HG03066 (cell line): ENCODE measurements around the gene PSMB10.

ENCODE experiments used
- ATAC-seq: cut with Tn5 transposase; IDR thresholded peaks from one replicate; pipeline ENCODE4 v1.9.1; 2021; ENCODE audit warnings: low read depth; ENCODE audit not compliant: unreplicated experiment

Gene PSMB10

DNA sequence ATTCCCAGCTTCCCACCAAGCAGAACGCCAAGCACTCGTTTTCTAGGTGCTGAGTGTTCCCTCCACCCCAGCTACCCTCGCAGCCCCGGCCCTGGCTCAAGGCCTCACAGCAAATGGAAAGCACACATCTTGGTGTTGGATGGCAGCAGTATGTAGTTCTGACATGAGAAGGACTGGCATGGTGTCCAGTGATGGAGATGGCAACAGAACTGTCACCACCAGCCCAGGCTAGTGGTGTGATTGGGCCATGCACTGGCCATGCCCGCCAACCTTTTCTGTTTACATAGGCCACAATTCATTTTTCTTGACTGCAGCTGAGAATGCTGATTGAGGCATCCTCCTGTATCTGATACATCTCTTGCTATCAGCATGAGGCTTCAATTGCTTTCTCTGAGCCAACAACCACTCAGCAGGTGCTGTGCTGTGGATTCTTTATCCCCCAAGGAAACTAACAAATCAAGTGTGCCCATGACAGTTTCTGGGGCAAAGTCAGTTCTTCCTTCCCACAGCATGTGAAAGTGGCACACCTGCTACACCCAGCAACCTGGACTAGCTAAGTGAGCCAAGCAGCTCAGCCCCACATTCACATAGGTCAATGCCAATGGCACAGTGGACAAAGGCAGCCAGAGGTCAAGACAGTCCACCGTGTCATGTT, 28.0 kb upstream of the PSMB10 start:
- ATAC-seq = no peak

DNA sequence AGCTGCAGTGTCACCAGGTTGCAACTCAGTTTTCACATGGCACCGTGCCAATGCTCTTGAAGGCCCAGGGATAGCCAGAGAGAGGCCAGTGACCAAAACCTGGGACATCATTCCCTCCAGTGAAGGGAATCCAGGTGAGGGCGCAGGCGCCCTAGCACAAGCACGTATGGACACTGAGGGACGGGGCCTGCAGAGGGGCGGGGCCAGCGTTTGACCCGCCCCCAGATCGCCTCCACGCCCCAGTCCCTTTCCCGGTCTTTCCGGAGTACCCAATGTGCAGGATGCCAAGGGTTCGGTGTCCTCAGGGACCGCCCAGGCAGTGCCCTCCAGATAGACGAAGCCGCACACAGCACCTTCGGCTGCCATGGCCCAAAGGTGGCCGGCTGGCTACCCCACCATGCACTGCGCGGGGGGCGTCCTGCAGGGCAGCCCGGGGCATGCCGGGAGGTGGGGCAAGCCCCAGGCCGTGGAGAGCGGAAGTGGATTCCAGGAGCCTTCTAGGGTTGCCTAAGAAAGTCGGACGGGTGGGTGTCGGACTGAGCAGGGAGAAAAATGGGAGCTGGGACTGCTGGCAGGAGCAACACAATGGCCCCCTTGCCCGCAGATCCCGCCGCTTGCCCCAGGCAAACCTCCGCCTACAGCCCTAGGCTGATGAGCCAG, 27.1 kb upstream of the PSMB10 start:
- ATAC-seq = no peak

GRCh38 chr16:67963292-67963661, 26.6 kb upstream of the PSMB10 start:
- no peak for ATAC-seq

GRCh38 chr16:67962135-67962534, 25.5 kb upstream of the PSMB10 start:
- no peak for ATAC-seq

GRCh38 chr16:67961551-67961957, 24.9 kb upstream of the PSMB10 start:
- ATAC-seq = no peak

DNA sequence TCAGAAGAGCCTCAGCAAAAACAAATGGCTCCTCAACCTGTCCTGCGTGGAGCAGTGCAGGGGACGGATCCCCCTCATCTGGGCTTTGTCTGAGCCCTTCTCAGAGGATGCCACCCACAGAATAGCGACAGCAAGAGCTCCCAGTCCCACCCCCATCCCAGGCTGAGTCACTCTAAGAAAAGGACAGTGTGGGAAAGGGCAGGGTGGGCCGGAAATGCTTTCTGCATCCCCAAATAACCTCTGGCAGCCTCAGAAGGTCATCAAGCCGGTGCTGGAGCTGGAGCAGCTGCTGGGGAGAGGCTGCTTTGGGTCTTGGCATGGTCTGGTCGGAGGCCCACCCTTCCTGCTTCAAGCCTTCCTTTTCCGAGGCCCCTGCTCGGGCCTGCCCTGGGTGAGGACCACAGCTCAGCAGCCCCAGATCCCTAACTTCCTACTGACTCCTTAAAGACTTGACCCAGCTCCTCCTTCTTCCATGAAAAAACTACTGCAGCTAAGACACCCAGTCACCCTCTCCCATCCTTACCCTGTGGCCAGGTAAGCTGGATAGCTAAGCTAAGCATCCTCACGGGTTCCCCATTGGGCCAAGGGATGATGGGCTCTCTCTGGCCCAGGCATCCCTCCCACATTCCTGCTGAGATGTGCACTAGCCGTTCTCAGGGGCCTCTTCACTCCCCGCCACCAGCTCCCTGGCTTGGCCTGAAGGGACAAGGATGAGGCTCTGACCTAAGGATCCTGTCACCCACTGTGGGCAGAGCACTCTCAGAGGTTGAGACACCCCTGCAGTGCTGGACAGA, 23.1 kb upstream of the PSMB10 start:
- ATAC-seq = no peak

DNA sequence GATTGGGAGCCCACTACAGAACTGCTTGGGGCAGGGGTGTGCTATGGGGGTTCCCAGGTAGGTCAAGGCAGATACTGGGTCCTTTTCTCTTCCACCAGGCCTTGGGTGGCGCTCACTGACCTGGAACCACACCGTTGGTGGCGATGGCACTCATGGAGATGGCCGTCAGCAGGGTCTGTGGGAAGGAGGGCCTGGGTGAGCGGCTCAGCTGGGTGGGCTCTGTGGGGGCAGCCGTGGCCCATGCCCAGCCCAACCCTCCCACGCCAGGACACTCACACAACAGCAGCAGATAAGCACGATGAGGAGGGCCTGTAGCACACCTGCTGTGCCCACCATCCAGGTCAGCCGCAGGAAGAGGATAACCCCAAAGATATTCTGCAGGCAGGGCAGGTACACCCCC, 21.0 kb upstream of the PSMB10 start:
- ATAC-seq = no peak

- no peak for ATAC-seq
These were observed 18.0 kb upstream of the PSMB10 start for GRCh38 chr16:67954421-67955196.

GRCh38 chr16:67953641-67954375, 17.2 kb upstream of the PSMB10 start:
- no peak for ATAC-seq

- no peak for ATAC-seq
These were observed 14.8 kb upstream of the PSMB10 start for GRCh38 chr16:67951485-67951884.

GRCh38 chr16:67950335-67950843, 13.7 kb upstream of the PSMB10 start:
- ATAC-seq = no peak

- no peak for ATAC-seq
These were observed 13.0 kb upstream of the PSMB10 start for GRCh38 chr16:67949645-67950044.

DNA sequence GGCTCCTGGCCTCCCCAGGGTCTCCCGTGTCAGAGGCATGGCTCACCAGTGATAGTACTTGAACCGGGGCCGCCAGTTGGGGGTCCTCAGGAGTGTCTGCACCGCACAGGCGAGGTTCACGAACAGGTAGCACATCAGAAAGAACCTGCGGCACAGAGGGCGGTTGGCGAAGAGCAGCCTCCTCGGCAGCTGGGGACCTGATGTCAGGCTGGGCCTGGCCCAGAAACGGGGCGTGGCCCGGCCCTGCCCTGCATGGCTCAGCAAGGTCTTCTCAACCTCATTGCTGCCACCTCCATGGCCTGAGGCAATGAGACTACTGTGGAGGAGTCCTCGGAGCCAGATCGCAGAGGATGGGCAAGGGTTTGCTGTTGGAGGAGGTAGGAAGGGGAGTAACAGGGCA, 11.4 kb upstream of the PSMB10 start:
- no peak for ATAC-seq

DNA sequence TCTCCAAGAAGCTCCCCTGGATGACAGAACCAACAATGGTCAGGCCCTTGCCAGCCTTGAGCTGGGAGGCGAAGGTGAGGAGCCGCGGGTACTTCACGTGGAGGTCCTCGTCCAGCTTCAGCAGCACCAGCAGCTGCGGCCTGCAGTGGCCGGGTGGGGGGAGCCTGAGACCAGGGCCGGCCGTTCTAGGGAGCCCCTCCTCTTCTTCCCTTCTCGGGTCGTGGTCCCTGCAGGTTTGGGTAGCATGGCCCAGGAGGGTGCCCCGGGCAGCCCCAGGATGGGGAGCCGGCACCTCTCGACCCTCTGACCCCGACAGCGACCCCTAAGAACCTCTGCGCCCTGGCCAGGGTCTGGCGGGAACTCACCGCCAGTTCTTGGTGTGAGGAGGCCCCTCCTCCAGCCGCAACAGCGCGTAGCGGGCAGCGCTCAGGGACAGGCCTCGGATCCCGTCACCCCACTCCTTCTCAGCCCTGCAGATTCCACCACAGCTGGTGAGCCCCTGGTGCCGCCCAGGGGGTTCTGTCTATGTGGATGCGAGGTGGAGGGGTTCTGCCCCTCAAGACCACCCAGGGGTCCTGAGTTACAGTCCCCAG, 10.4 kb upstream of the PSMB10 start:
- no peak for ATAC-seq

- ATAC-seq = no peak
These were observed 9.5 kb upstream of the PSMB10 start for GRCh38 chr16:67946128-67946569.

DNA sequence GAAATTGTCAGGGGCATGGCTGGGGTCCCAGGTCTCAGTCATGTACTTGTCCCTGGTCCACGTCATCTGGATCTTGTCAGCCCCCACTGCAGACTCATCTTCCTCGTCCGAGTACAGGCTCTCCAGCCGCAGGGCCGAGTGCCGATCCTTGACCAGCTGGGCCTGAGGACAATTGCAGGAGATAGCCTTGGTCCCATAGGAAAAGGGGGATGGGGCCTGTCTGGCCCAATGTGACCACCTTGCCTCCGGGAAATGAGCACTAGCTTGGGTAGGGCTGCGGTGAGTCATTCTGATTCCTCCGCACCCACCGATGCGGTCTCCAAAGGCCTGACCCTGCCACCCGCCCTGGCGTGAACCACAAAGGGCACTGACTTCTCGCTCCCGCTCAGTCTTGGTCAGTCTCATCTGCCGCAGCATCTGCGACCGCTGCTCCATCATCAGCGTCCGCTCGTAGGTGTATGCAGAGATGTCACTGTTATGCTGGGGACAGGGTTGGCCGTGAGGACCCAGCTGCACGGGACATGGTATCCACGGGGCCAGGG, 8.8 kb upstream of the PSMB10 start:
- ATAC-seq = no peak

DNA sequence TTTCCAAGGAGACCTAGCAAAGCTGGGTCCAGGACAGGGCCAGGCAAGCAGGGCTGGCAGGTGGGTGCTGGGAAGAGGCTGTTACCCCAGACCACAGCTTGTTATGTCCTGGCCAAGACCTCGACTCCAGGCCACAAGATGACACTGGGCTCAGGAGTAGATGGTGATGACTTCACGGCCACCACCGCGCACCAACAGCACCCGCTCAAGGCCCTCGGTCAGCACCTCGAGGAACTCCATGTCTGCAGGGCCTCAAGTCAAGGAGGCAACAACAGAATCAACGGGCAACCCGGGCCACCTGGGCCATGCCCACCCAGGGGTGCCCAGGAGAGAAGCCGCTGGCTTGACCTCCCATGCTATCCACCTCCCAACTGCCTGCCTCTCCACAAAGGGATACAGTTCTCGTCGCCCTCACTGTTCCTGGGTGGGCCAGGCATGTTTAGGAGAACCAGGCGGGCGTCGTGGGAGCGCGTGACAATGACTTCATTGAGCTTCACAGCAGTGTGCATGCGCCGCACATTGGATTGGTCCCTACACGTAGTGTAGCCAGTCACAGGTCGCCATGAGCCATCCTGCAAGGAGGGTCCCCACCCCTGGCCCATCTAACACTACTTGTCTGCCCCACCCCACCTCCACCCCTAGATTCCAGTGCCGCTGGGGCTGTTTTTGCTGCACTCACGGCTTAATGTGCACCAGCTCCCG, 8.2 kb upstream of the PSMB10 start:
- no peak for ATAC-seq

- ATAC-seq = no peak
These were observed 7.2 kb upstream of the PSMB10 start, which contains the start of gene LCAT for GRCh38 chr16:67943619-67944504. TSS of gene LCAT (minus strand) at chr16:67944120. CDS start at chr16:67944101, 19 bp downstream.
